Activated T-cell treated with anti-CD3 and anti-CD28 coated beads, Interleukin-2, amount 50 U/mL, for 72 hours (primary cell): ENCODE measurements around the gene VSNL1. TPM values are rescaled to one million over a fixed set of nuclear protein-coding genes. Genes with fewer than 3 reads are reported as not detected.

Source experiments
- ATAC-seq, 2 donors: fragments of 150-1000 bp; cut with Tn5 transposase; replicated peaks in 1 of 2; 2 replicates each; pipeline ENCODE4 v1.10.0; 2021; ENCODE audit warnings: moderate library complexity in 2 of 2, mild to moderate bottlenecking in 1 of 2
- DNase-seq, 2 donors: peaks; one replicate each; pipeline ENCODE4 v3.0.0; 2021 to 2022; ENCODE audit warnings: mixed read lengths in 1 of 2
- H3K27ac Mint-ChIP-seq: one replicate; pipeline ENCODE4 v1.8.0; 2022; ENCODE audit warnings: mild to moderate bottlenecking, moderate library complexity, mixed read lengths
- H3K27me3 Mint-ChIP-seq: one replicate; pipeline ENCODE4 v1.8.0; 2022; ENCODE audit warnings: low read depth, mixed read lengths
- H3K36me3 Mint-ChIP-seq, 2 donors: one replicate each; pipeline ENCODE4 v1.8.0; 2022; ENCODE audit warnings: mixed read lengths in 2 of 2, mild to moderate bottlenecking in 1 of 2; ENCODE audit not compliant: insufficient read depth in 2 of 2
- H3K4me1 Mint-ChIP-seq: one replicate; pipeline ENCODE4 v1.8.0; 2022; ENCODE audit warnings: low read depth, mixed read lengths
- H3K4me3 Mint-ChIP-seq, 2 donors: one replicate each; pipeline ENCODE4 v1.8.0; 2022; ENCODE audit warnings: mild to moderate bottlenecking in 2 of 2, mixed read lengths in 2 of 2, moderate library complexity in 2 of 2
- H3K9me3 Mint-ChIP-seq, 2 donors: one replicate each; pipeline ENCODE4 v1.8.0; 2022; ENCODE audit warnings: mixed read lengths in 2 of 2
- total RNA-seq, 2 donors: library from RNA; stranded (reverse); gene quantifications; one replicate each; pipeline ENCODE4 v1.2.3, GENCODE V29; 2022

VSNL1 gene
- total RNA-seq, result not detected

DNA sequence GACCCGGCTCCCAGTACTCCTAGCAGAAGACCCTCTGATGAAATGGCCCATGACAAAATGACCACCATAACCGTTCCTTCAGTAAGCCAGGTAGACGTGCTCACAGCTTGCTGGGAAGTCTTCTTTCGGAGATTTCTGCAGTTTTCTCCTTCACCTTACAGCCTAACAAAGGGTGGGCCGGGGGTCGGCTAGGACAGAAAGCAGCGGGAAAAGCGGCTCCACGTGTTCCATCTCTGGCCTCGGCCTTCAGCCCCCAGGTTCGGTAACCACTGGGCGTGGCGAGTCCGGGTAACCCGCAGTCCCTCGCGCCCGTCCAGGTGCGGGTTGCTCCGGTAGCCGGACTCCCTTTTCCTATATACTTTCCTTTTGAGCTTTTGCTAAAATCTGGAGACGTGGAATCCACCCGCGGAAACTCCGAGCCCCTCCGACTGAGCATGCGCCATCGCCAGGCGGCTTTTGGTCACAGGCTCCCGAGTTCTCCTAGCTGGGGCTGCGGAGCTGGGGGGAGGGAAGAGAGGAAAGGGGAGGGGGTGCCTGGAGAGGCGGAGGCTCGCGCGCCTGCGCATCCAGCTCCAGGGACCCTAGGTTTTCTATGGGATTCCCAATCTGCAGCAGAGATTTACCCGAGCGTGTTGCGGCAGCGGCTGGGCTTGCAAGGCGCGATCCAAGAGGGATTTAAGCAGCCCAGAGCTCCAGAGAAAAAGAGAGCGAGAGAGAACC, at the start of gene VSNL1:
Gene VSNL1, plus strand, starts transcription at position 604 of the 720 bp plus-strand sequence. CDS start 51,379 bp downstream, outside the sequence.
- H3K36me3 Mint-ChIP-seq, result peaks cover 1 to 5% of the 10 kb centered on the region in 2 donors
- H3K4me3 Mint-ChIP-seq, result peak within 1 kb of the TSS; percentile 28 to 32
- no peak for ATAC-seq
- DNase-seq, result no peak
- peaks cover 75% of the 10 kb centered on the region for H3K27me3 Mint-ChIP-seq
- peaks cover 9% of the 10 kb centered on the region for H3K4me1 Mint-ChIP-seq
- no peak within 1 kb of the TSS for H3K27ac Mint-ChIP-seq
- H3K9me3 Mint-ChIP-seq, result peaks cover 1 to 4% of the 10 kb centered on the region in 2 donors

DNA sequence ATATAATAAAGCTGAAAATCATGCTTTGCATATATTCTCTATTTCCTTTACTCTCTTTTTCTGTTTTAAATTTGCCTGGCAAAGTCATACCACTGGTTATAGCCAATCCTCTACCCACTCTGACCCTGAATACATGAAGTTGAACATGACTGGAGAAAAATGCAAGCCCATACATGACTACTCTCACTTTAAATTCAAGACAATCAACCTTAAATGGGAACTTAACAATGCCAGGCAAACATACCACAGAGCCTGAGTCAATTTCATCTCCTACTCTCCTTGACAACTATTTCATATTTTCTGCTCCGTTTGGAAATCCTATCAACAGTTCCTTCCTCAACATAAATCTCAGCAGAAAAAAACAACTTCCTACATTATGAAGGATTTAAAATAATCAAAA, 44.9 kb upstream of the VSNL1 start:
- ATAC-seq, result no peak
- Mint-ChIP-seq H3K27ac (no peak overlapping the region), H3K36me3 (no peaks in the 10 kb centered on the region), H3K9me3 (no peaks in the 10 kb centered on the region), H3K4me3 (no peak overlapping the region), H3K27me3 (no peaks in the 10 kb centered on the region), H3K4me1 (no peaks in the 10 kb centered on the region)
- DNase-seq, result no peak

DNA sequence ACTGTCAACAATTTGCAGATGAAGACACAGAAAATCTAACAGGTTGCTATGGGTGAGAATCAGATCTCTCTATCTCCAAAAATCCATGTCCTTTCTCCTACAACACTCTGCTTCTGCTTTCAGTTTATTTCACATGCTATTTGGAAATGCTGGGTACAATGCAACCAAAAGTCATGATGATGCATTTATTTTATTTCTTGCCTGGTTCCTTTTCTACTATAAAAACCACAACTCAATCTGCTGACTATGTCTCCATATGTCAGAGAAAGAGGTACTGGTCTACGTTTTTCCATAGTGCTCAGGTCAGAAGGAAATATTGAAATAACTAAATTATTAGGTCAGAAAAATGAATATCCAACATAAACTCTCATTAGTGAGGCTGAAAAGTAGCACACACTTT, 42.8 kb upstream of the VSNL1 start:
- no peak for DNase-seq
- ATAC-seq, result no peak
- H3K4me3 Mint-ChIP-seq, result no peak overlapping the region
- H3K4me1 Mint-ChIP-seq, result no peaks in the 10 kb centered on the region
- H3K9me3 Mint-ChIP-seq, result no peaks in the 10 kb centered on the region
- no peaks in the 10 kb centered on the region for H3K36me3 Mint-ChIP-seq
- no peaks in the 10 kb centered on the region for H3K27me3 Mint-ChIP-seq
- H3K27ac Mint-ChIP-seq, result no peak overlapping the region

DNA sequence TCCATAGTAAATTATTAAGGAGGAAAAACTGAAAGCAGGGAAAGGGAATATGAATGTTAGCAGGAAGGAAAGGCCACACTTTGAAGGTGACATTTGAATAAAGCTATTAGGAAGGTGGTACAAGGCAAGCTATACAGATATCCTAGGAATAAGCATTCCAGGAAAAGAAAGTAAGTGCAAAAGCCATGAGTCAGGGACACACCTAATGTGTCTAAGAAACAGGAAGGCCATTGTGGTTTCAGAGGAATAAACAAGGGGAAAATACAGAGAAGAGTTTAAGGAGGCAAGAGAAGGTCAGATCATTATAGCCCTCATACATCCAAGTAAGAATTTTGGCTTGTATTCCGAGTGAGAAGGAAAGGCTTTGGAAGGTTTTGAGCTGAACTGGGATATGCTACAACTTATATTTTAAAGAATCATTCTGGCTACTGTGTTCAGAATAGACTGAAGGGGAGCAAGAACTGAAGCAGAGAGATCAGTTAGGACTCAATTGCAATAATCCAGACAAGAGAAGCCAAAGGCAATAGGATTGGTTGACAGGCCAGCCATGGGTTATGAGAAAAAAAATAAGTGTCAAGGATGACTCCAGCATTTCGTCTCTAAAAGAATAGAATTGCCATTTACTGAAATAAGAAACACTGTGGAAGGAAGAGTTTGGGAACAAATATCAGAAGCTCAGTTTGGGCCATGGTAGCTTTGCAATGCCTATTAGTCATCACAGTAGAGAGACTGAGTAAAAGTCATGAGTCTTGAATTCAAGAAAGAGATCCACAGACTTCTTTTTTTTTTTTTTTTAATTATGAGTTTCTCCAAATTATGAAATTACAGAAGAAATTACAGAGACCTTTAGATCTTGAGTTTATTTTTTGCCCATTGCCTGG, 33.5 kb upstream of the VSNL1 start:
- no peak for ATAC-seq
- Mint-ChIP-seq H3K4me1 (no peaks in the 10 kb centered on the region), H3K4me3 (no peak overlapping the region), H3K36me3 (no peaks in the 10 kb centered on the region), H3K9me3 (peaks cover 3% of the 10 kb centered on the region in 2 donors), H3K27ac (no peak overlapping the region), H3K27me3 (no peaks in the 10 kb centered on the region)
- DNase-seq, result no peak

DNA sequence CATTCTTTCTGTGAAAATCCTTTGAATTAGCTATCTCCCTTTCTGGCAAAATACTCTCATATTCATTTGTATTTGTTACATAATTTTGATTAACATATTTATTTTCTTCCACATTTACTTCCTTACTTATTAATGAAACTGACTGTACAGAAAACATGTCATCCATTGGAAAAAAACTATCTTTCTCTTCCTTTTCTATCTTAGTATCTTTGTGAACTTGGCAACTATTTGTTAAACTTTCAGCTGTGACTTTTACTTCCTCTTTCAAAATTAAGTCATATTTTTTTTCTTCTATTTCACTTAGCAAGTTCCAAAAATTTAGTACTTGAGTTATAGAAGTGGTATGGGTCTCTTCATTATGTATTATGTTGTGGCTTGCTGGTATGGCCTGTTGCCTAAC, 24.8 kb upstream of the VSNL1 start:
- no peaks in the 10 kb centered on the region for H3K36me3 Mint-ChIP-seq
- ATAC-seq (no peak), DNase-seq (no peak)
- no peak overlapping the region for H3K4me3 Mint-ChIP-seq
- H3K4me1 Mint-ChIP-seq, result no peaks in the 10 kb centered on the region
- peaks cover 16% of the 10 kb centered on the region for H3K27me3 Mint-ChIP-seq
- no peak overlapping the region for H3K27ac Mint-ChIP-seq
- no peaks in the 10 kb centered on the region for H3K9me3 Mint-ChIP-seq

DNA sequence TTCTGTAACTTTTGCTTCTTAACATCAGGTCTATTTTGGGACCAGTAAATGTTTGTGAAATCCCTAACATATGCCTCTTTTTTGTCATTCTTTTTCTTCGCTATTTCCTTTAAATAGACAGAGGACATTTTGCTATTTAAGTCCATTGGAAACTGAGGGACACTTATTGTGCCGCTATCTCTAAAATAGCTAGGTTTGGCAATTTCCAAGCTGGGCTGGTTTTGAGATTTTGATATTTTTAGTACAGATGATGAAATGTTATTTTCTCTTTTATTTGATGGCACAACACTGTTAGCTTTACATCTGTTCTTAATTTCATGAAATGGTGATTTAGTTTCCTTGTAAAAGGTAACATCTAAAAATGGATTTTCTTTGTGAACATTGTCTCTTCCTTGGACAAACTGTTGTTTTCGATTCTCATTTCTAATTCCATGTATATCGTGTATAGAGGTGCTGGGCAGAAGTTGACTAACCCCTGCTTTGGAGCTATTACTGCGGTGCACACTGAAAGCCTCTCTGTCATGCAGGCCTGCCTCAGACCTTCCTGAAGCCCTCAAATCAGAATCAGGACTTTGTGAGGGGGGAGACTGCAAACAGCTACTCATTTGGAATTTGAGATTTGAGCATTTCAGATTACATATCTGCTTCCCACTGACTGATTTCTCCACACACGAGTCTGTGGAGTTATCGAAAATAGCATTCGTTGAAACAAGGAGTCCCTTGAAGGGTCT, 22.9 kb upstream of the VSNL1 start:
- no peaks in the 10 kb centered on the region for H3K9me3 Mint-ChIP-seq
- no peak overlapping the region for H3K27ac Mint-ChIP-seq

DNA sequence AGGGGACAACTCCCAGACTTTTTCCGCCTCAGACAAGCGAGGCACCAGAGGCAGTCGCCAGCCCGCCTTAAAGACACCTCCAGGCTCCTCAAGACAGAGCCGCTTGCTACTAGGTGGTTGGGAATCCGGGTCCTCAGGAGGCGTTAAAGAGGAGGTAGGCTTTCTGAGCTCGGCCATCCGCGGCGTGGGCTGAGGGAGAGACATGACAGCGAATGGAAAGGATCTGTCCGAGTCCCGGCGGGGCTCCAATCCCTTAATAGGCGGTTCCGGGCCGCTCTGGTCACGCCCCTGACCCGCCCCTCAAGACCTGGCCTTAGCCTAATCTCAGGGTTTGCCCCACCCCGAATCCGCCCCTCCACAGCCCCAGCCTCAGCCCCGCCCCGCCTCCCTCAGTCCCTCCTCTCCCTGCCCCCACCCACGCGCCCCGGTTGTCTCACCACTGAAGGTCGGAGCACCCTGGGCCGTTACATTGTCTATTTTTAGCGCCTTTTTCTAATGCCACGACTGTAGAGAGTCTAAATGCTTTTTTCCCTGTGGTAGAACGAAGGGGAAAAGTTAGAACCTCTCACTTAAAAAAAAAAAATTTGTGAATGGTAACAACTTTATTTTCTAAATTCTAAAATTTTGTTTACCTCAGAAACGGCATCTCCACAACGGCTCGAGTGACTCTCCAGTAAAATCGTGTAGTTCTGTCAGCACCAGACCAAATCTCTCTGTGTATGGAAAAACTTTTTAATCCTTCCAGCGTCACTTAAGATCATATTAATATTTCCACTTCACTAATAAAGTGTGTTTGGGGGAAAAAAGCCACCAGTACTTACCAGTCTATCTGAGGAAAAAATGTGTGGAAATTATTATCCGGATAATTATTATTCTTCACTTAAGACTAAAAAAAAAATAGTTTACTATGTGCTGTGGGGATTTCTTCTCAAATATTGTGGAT, 22.0 kb upstream of the VSNL1 start, which contains the start of gene RAD51AP2:
Gene RAD51AP2, minus strand, starts transcription at position 229 of the 943 bp plus-strand sequence. Its CDS starts 25 bp downstream, at position 204.
- ATAC-seq, result peak; percentile 52 to 68
- peak within 1 kb of the TSS; percentile 54 for H3K27ac Mint-ChIP-seq

More for the DNA sequence above, 22.9 kb upstream of the VSNL1 start:
- Mint-ChIP-seq H3K4me3 (no peak overlapping the region), H3K27me3 (peaks cover 16% of the 10 kb centered on the region), H3K4me1 (no peaks in the 10 kb centered on the region), H3K36me3 (no peaks in the 10 kb centered on the region)
- no peak for DNase-seq
- ATAC-seq, result no peak

DNA sequence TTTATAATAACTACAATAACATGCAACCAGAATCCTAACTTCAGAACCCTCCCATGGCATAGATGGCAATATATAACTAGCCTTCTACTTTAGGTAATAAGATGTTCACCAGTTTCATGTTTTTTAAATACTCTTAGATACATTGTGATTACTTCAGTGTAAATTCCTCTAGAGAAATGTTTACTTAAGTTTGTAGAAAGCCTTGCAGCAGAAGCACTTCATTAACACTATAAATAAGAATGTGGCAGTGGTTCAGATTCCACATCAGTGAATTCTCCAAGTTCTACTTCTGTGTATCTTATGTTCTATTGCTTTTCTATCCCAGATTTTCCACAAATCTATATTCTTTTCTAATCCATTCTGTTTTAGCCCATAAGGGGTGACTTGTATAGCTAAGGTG, 21.0 kb upstream of the VSNL1 start:
- DNase-seq, result no peak
- no peaks in the 10 kb centered on the region for H3K36me3 Mint-ChIP-seq
- no peak overlapping the region for H3K27ac Mint-ChIP-seq
- ATAC-seq, result no peak
- H3K27me3 Mint-ChIP-seq, result peaks cover 16% of the 10 kb centered on the region
- no peaks in the 10 kb centered on the region for H3K4me1 Mint-ChIP-seq
- no peak overlapping the region for H3K4me3 Mint-ChIP-seq
- H3K9me3 Mint-ChIP-seq, result no peaks in the 10 kb centered on the region

More for the DNA sequence above, 22.0 kb upstream of the VSNL1 start, which contains the start of gene RAD51AP2:
- peak within 1 kb of the TSS; percentile 10 to 14 for H3K4me3 Mint-ChIP-seq
- no peaks in the 10 kb centered on the region for H3K36me3 Mint-ChIP-seq
- H3K4me1 Mint-ChIP-seq, result no peaks in the 10 kb centered on the region
- no peaks in the 10 kb centered on the region for H3K9me3 Mint-ChIP-seq
- DNase-seq, result peak; percentile 40 to 43
- peaks cover 16% of the 10 kb centered on the region for H3K27me3 Mint-ChIP-seq

DNA sequence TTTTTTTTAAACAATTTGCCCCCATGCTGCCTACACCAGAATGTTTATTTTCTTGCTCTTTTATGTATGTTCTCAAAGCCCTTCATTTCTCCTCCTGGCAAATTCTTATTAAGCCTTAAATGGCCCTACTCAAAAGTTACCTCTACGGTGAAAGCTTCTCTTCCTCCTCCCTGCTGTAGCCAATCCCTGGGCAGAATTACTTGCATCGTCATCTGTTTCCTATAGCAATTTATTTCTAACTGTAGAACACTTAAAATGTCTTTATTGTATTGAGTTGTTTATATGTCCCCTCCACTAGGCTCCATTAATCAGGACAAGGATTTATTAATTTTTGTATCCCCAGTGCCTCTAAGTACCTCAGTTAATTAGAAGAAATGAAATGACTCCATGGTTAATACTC, 19.7 kb upstream of the VSNL1 start:
- no peak overlapping the region for H3K27ac Mint-ChIP-seq
- no peak overlapping the region for H3K4me3 Mint-ChIP-seq
- H3K27me3 Mint-ChIP-seq, result peaks cover 21% of the 10 kb centered on the region
- no peaks in the 10 kb centered on the region for H3K4me1 Mint-ChIP-seq
- ATAC-seq, result no peak
- H3K9me3 Mint-ChIP-seq, result no peaks in the 10 kb centered on the region
- H3K36me3 Mint-ChIP-seq, result no peaks in the 10 kb centered on the region
- no peak for DNase-seq

DNA sequence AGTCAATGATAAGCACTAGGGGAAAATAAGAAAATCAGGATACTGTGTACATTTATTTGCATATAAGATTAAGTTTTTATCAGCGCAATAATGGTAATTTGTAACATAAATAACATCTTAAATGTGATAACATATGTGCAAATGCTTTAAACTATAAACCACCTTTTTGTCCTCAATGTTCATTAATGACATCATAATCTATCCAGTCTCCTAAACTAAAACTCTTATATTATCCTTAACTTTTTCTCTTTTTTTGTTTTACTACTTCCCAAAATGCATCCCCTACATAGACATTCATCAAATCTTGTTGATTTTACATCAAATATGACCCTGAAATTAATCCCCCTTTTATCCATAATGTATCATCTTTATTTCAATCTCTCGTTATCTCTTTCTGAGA, 18.9 kb upstream of the VSNL1 start:
- no peak overlapping the region for H3K27ac Mint-ChIP-seq
- no peaks in the 10 kb centered on the region for H3K4me1 Mint-ChIP-seq
- no peak overlapping the region for H3K4me3 Mint-ChIP-seq
- DNase-seq (no peak), ATAC-seq (no peak)
- peaks cover 22% of the 10 kb centered on the region for H3K27me3 Mint-ChIP-seq
- H3K36me3 Mint-ChIP-seq, result no peaks in the 10 kb centered on the region
- no peaks in the 10 kb centered on the region for H3K9me3 Mint-ChIP-seq

DNA sequence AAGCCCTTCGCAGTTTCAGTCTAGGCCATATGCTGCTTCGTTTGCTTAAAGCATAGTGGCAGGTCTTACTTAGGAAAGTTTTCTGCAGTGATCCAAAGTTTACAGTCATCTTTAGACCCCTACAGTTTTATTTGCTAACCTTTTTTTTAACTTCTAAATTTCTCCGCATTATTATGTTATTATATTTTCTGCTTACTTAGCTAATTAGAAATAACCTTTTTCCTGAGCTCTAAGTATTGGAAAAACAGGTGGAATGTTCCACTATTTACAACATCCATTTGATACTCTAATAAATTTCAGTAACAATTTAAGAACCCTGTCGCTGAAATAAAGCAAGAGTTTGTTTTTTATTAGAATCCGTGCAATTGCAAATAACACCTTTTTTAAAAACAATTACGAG, 18.2 kb upstream of the VSNL1 start:
- H3K4me1 Mint-ChIP-seq, result no peaks in the 10 kb centered on the region
- ATAC-seq (no peak), DNase-seq (no peak)
- H3K4me3 Mint-ChIP-seq, result no peak overlapping the region
- H3K9me3 Mint-ChIP-seq, result no peaks in the 10 kb centered on the region
- peaks cover 22% of the 10 kb centered on the region for H3K27me3 Mint-ChIP-seq
- no peak overlapping the region for H3K27ac Mint-ChIP-seq
- no peaks in the 10 kb centered on the region for H3K36me3 Mint-ChIP-seq

DNA sequence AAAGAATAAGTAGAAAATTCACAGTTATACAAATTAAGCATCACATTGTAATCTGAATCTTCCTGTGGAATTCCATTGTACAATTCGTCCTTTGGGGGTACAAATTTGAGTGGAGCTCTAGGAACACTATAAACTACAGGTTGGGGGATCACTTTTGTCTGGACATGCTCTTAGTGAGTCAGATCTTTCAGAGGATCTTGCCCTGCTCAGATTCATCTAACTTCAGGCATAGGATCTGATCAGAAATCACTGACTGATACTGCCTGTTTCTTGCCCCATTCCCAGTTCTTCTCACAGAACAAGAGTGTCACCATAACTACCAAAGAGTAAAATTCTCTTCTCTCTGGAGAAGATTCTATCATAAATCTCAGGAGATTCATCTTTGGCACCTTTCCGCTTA, 10.7 kb upstream of the VSNL1 start:
- Mint-ChIP-seq H3K27ac (no peak overlapping the region), H3K27me3 (peaks cover 8% of the 10 kb centered on the region), H3K4me3 (no peak overlapping the region), H3K9me3 (no peaks in the 10 kb centered on the region), H3K36me3 (no peaks in the 10 kb centered on the region), H3K4me1 (no peaks in the 10 kb centered on the region)
- ATAC-seq, result no peak
- DNase-seq, result no peak
